Neural progenitor cell (in vitro differentiated cells): ENCODE measurements around the gene BOC. TPM values are rescaled to one million over a fixed set of nuclear protein-coding genes. Genes with fewer than 3 reads are reported as not detected.

ENCODE experiments used
- DNase-seq: peaks from one replicate; pipeline ENCODE4 v3.0.0-alpha.2; 2016; ENCODE audit warnings: low spot score
- H2AFZ ChIP-seq: fragments of 200-600 bp; sonication (generic); replicated peaks from 2 replicates; pipeline ENCODE4 v1.6.1; 2016; ENCODE audit warnings: antibody characterized with exemption
- H3F3A ChIP-seq: fragments of 200-600 bp; sonication (generic); 2 replicates; pipeline ENCODE4 v1.6.1; 2016; ENCODE audit warnings: antibody characterized with exemption, low read depth
- H3K27ac ChIP-seq: fragments of 200-600 bp; sonication (generic); 2 replicates; pipeline ENCODE4 v1.5.1; 2016; ENCODE audit warnings: mild to moderate bottlenecking
- H3K27me3 ChIP-seq: fragments of 200-600 bp; sonication (generic); 2 replicates; pipeline ENCODE4 v1.6.1; 2016; ENCODE audit warnings: mild to moderate bottlenecking, moderate library complexity
- H3K36me3 ChIP-seq: fragments of 200-600 bp; sonication (generic); 2 replicates; pipeline ENCODE4 v1.5.1; 2016
- H3K4me1 ChIP-seq: fragments of 200-600 bp; sonication (generic); 2 replicates; pipeline ENCODE4 v1.6.1; 2016; ENCODE audit warnings: mixed run types
- H3K4me2 ChIP-seq: fragments of 200-600 bp; sonication (generic); 2 replicates; pipeline ENCODE4 v1.6.1; 2016
- H3K4me3 ChIP-seq: fragments of 200-600 bp; sonication (generic); 2 replicates; pipeline ENCODE4 v1.5.1; 2016
- H3K79me2 ChIP-seq: fragments of 200-600 bp; sonication (generic); 2 replicates; pipeline ENCODE4 v1.6.1; 2016; ENCODE audit warnings: low read depth
- H3K9ac ChIP-seq: fragments of 200-600 bp; sonication (generic); 2 replicates; pipeline ENCODE4 v1.6.1; 2016
- H3K9me3 ChIP-seq: fragments of 200-600 bp; sonication (generic); 2 replicates; pipeline ENCODE4 v1.5.1; 2016; ENCODE audit warnings: low read depth
- H4K20me1 ChIP-seq: fragments of 200-600 bp; sonication (generic); 2 replicates; pipeline ENCODE4 v1.6.1; 2016; ENCODE audit warnings: low read depth
- H3K27ac Mint-ChIP-seq: 3 replicates; pipeline ENCODE4 v1.8.0; 2021; ENCODE audit warnings: mixed read lengths
- H3K27me3 Mint-ChIP-seq: 2 replicates; pipeline ENCODE4 v1.8.0; 2022; ENCODE audit warnings: low read depth, mild to moderate bottlenecking, inconsistent platforms, moderate library complexity, mixed read lengths; ENCODE audit not compliant: insufficient read depth
- H3K36me3 Mint-ChIP-seq: 3 replicates; pipeline ENCODE4 v1.8.0; 2021; ENCODE audit warnings: mixed read lengths
- H3K4me1 Mint-ChIP-seq: 3 replicates; pipeline ENCODE4 v1.8.0; 2021; ENCODE audit warnings: mixed read lengths
- H3K4me3 Mint-ChIP-seq: 3 replicates; pipeline ENCODE4 v1.8.0; 2021; ENCODE audit warnings: mild to moderate bottlenecking, moderate library complexity, mixed read lengths
- H3K9me3 Mint-ChIP-seq: 3 replicates; pipeline ENCODE4 v1.8.0; 2020; ENCODE audit warnings: mixed read lengths
- CTCF ChIP-seq: fragments of 200-600 bp; sonication (generic); IDR thresholded peaks from 2 replicates; pipeline ENCODE4 v1.5.1; 2017; ENCODE audit warnings: antibody characterized with exemption, mild to moderate bottlenecking
- EZH2 ChIP-seq: fragments of 200-600 bp; sonication (generic); IDR thresholded peaks from 2 replicates; pipeline ENCODE4 v1.6.1; 2017; ENCODE audit warnings: antibody characterized with exemption, mild to moderate bottlenecking, moderate library complexity
- EZH2phosphoT487 ChIP-seq: fragments of 200-600 bp; sonication (generic); IDR thresholded peaks from 2 replicates; pipeline ENCODE4 v1.6.1; 2017; ENCODE audit warnings: antibody characterized with exemption
- total RNA-seq: library from RNA; depleted of rRNA; stranded (reverse); fragments of >200 nt; gene quantifications from 2 replicates; pipeline ENCODE4 v1.2.3, GENCODE V29; 2015; ENCODE audit warnings: low replicate concordance

Gene BOC
- total RNA-seq, 1 donor from 2014 or later = 35.2 TPM

- Histone ChIP-seq H3K9me3 (no peaks in the 10 kb centered on the region), H3F3A (peaks cover 3% of the 10 kb centered on the region), H3K27ac (no peak overlapping the region), H3K36me3 (no peaks in the 10 kb centered on the region), H3K79me2 (no peaks in the 10 kb centered on the region), H3K27me3 (no peaks in the 10 kb centered on the region), H2AFZ (no peak overlapping the region), H4K20me1 (no peaks in the 10 kb centered on the region), H3K4me1 (peaks cover 14% of the 10 kb centered on the region), H3K9ac (no peak overlapping the region), H3K4me3 (no peak overlapping the region), H3K4me2 (no peak overlapping the region)
- TF ChIP-seq EZH2phosphoT487 (no peak), CTCF (no peak), EZH2 (no peak)
- Mint-ChIP-seq H3K27me3 (peaks cover 3% of the 10 kb centered on the region), H3K4me1 (peaks cover 37% of the 10 kb centered on the region), H3K27ac (no peak overlapping the region), H3K4me3 (no peak overlapping the region), H3K9me3 (no peaks in the 10 kb centered on the region), H3K36me3 (no peaks in the 10 kb centered on the region)
- peak; percentile 34 for DNase-seq
Observed at GRCh38 chr3:113291572-113291971, 80.2 kb downstream of the BOC start.

DNA sequence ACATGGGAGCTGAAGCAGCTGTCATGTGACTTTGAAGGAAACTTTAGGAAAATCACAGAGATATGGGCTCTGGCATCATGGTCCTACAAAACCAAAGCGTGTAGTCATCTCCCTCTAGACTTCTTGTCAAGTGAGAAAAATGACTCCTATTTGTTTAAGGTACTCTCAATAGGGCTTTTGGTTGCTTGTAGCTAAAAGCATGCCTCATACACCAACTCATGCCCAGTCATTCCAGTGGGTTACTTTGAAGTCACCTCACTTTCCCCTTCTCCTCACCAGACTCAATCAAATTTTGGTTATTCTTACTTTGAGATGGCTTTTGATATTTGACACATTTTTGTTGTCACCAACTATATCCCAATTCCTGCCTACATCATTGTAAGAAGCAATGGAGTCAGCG is 81.6 kb downstream of the BOC start:
- Mint-ChIP-seq H3K4me1 (peaks cover 34% of the 10 kb centered on the region), H3K36me3 (no peaks in the 10 kb centered on the region)

GRCh38 chr3:113293348-113293747 is 82.0 kb downstream of the BOC start:
- Histone ChIP-seq H3K79me2 (no peaks in the 10 kb centered on the region), H3K9me3 (no peaks in the 10 kb centered on the region), H3K4me1 (peaks cover 18% of the 10 kb centered on the region), H3K4me2 (no peak overlapping the region), H3K36me3 (no peaks in the 10 kb centered on the region), H3K9ac (no peak overlapping the region), H3K27me3 (no peaks in the 10 kb centered on the region), H4K20me1 (no peaks in the 10 kb centered on the region), H3K27ac (no peak overlapping the region), H3K4me3 (no peak overlapping the region), H3F3A (peaks cover 3% of the 10 kb centered on the region), H2AFZ (no peak overlapping the region)
- H3K36me3 Mint-ChIP-seq = no peaks in the 10 kb centered on the region
- no peak for TF ChIP-seq EZH2
- TF ChIP-seq CTCF = no peak
- no peak overlapping the region for H3K4me3 Mint-ChIP-seq
- no peaks in the 10 kb centered on the region for H3K9me3 Mint-ChIP-seq
- DNase-seq = no peak
- no peak overlapping the region for H3K27ac Mint-ChIP-seq
- peaks cover 3% of the 10 kb centered on the region for H3K27me3 Mint-ChIP-seq
- peaks cover 36% of the 10 kb centered on the region for H3K4me1 Mint-ChIP-seq

More for the DNA sequence above, 81.6 kb downstream of the BOC start:
- no peak for TF ChIP-seq EZH2
- TF ChIP-seq EZH2phosphoT487 = no peak
- TF ChIP-seq CTCF = no peak
- no peak overlapping the region for H3K27ac Mint-ChIP-seq
- no peak overlapping the region for H3K4me3 Mint-ChIP-seq
- H3K27ac ChIP-seq = no peak overlapping the region
- H3K36me3 ChIP-seq = no peaks in the 10 kb centered on the region
- H3K27me3 ChIP-seq = no peaks in the 10 kb centered on the region
- no peaks in the 10 kb centered on the region for H3K79me2 ChIP-seq
- no peak overlapping the region for H3K4me2 ChIP-seq
- H3K27me3 Mint-ChIP-seq = peaks cover 3% of the 10 kb centered on the region
- H3F3A ChIP-seq = peaks cover 3% of the 10 kb centered on the region
- no peaks in the 10 kb centered on the region for H3K9me3 Mint-ChIP-seq
- H4K20me1 ChIP-seq = no peaks in the 10 kb centered on the region
- H2AFZ ChIP-seq = no peak overlapping the region
- H3K4me1 ChIP-seq = peaks cover 18% of the 10 kb centered on the region
- H3K9ac ChIP-seq = no peak overlapping the region
- H3K4me3 ChIP-seq = no peak overlapping the region
- no peaks in the 10 kb centered on the region for H3K9me3 ChIP-seq
- no peak for DNase-seq
